ENCODE measurements around the gene S1PR2. TPM values are rescaled to one million over a fixed set of nuclear protein-coding genes. Genes with fewer than 3 reads are reported as not detected.
"Not testable (repeated sequence)": the region's sequence is repeated elsewhere in the genome, so short reads cannot be mapped to it uniquely, and the experiment has no call there.

S1PR2 gene
- total RNA-seq, 1 experiment from 2014 or later: 14.0 TPM

- in situ Hi-C loops (cut with HindIII; ENCODE audit: low sequenced_read_pairs): no loop called here
- no peak for DNase-seq (ENCODE audit: low spot score)
Observed at GRCh38 chr19:10256551-10256950, 25.4 kb upstream of the S1PR2 start.

- in situ Hi-C loops (cut with HindIII; ENCODE audit: low sequenced_read_pairs): no loop called here
- no peak for DNase-seq (ENCODE audit: low spot score)
Observed at GRCh38 chr19:10255358-10255757, 24.2 kb upstream of the S1PR2 start.

GRCh38 chr19:10254244-10254643, 23.1 kb upstream of the S1PR2 start:
- no peak for DNase-seq (ENCODE audit: low spot score)
- in situ Hi-C loops (cut with HindIII; ENCODE audit: low sequenced_read_pairs): no loop called here

- no peak for DNase-seq (ENCODE audit: low spot score)
- in situ Hi-C loops (cut with HindIII; ENCODE audit: low sequenced_read_pairs): no loop called here
Observed at GRCh38 chr19:10252707-10253106, 21.6 kb upstream of the S1PR2 start.

- in situ Hi-C loops (cut with HindIII; ENCODE audit: low sequenced_read_pairs): no loop called here
- peak; percentile 99 for DNase-seq (ENCODE audit: low spot score)
Observed at GRCh38 chr19:10251792-10252694, 20.9 kb upstream of the S1PR2 start, which contains the start of gene MRPL4. TSS of gene MRPL4 (plus strand) at chr19:10252214. CDS start at chr19:10252254, 40 bp downstream.

- no peak for DNase-seq (ENCODE audit: low spot score)
- in situ Hi-C loops (cut with HindIII; ENCODE audit: low sequenced_read_pairs): no loop called here
Observed at GRCh38 chr19:10246511-10246910, 15.4 kb upstream of the S1PR2 start.

GRCh38 chr19:10245189-10245939, 14.2 kb upstream of the S1PR2 start:
- in situ Hi-C loops (cut with HindIII; ENCODE audit: low sequenced_read_pairs): no loop called here

GRCh38 chr19:10243606-10244005, 12.5 kb upstream of the S1PR2 start:
- in situ Hi-C loops (cut with HindIII; ENCODE audit: low sequenced_read_pairs): no loop called here
- DNase-seq (ENCODE audit: low spot score): no peak

More at GRCh38 chr19:10245189-10245939, 14.2 kb upstream of the S1PR2 start:
- DNase-seq (ENCODE audit: low spot score): no peak

GRCh38 chr19:10241826-10242449, 10.8 kb upstream of the S1PR2 start:
- in situ Hi-C loops (cut with HindIII; ENCODE audit: low sequenced_read_pairs); DNase-seq (ENCODE audit: low spot score): not testable (repeated sequence)

- in situ Hi-C loops (cut with HindIII; ENCODE audit: low sequenced_read_pairs): no loop called here
- DNase-seq (ENCODE audit: low spot score): no peak
Observed at GRCh38 chr19:10238172-10238783, 7.1 kb upstream of the S1PR2 start.

GRCh38 chr19:10237702-10238101, 6.6 kb upstream of the S1PR2 start:
- no peak for DNase-seq (ENCODE audit: low spot score)
- in situ Hi-C loops (cut with HindIII; ENCODE audit: low sequenced_read_pairs): no loop called here

- DNase-seq (ENCODE audit: low spot score); in situ Hi-C loops (cut with HindIII; ENCODE audit: low sequenced_read_pairs): not testable (repeated sequence)
Observed at GRCh38 chr19:10235409-10235808, 4.3 kb upstream of the S1PR2 start.

GRCh38 chr19:10235003-10235402, 3.9 kb upstream of the S1PR2 start:
- in situ Hi-C loops (cut with HindIII; ENCODE audit: low sequenced_read_pairs): no loop called here
- DNase-seq (ENCODE audit: low spot score): no peak

- in situ Hi-C loops (cut with HindIII; ENCODE audit: low sequenced_read_pairs): no loop called here
- no peak for DNase-seq (ENCODE audit: low spot score)
Observed at GRCh38 chr19:10233946-10234345, 2.8 kb upstream of the S1PR2 start.

GRCh38 chr19:10231612-10232228, 589 bp upstream of the S1PR2 start:
- in situ Hi-C loops (cut with HindIII; ENCODE audit: low sequenced_read_pairs): no loop called here
- no peak for DNase-seq (ENCODE audit: low spot score)

- in situ Hi-C loops (cut with HindIII; ENCODE audit: low sequenced_read_pairs): no loop called here
- DNase-seq (ENCODE audit: low spot score): no peak
Observed at GRCh38 chr19:10230173-10230860, 814 bp downstream of the S1PR2 start.

- in situ Hi-C loops (cut with HindIII; ENCODE audit: low sequenced_read_pairs): no loop called here
- peak; percentile 25 for DNase-seq (ENCODE audit: low spot score)
Observed at GRCh38 chr19:10228920-10229319, 2.2 kb downstream of the S1PR2 start.

- in situ Hi-C loops (cut with HindIII; ENCODE audit: low sequenced_read_pairs): no loop called here
- DNase-seq (ENCODE audit: low spot score): no peak
Observed at GRCh38 chr19:10228393-10228792, 2.7 kb downstream of the S1PR2 start.

All from G401 (cell line).